HepG2 (cell line): ENCODE results near the gene AP5B1. TPM values are rescaled to one million over a fixed set of nuclear protein-coding genes. Genes with fewer than 3 reads are reported as not detected.

Source experiments
- AHR ChIP-seq: IDR thresholded peaks from 2 replicates; pipeline ENCODE4 v1.6.1; 2018; ENCODE audit warnings: missing genetic modification reagents, missing compliant biosample characterization
- GATAD2A ChIP-seq: IDR thresholded peaks from 2 replicates; pipeline ENCODE4 v1.6.1; 2016
- HCFC1 ChIP-seq: fragments of 150-350 bp; IDR thresholded peaks from 2 replicates; pipeline ENCODE4 v1.6.1; 2014; ENCODE audit warnings: low read depth, low read length
- HHEX ChIP-seq: IDR thresholded peaks from 2 replicates; pipeline ENCODE4 v1.6.1; 2016; ENCODE audit warnings: control low read depth
- KDM5B ChIP-seq: sonication (generic); formaldehyde crosslinking; IDR thresholded peaks from 2 replicates; pipeline ENCODE4 v1.4.0; 2020; ENCODE audit warnings: missing genetic modification reagents, mild to moderate bottlenecking, borderline replicate concordance
- MTF1 ChIP-seq: sonication (generic); formaldehyde crosslinking; IDR thresholded peaks from 2 replicates; pipeline ENCODE4 v1.5.0; 2020; ENCODE audit warnings: missing genetic modification reagents
- MYC ChIP-seq: sonication (generic); formaldehyde crosslinking; IDR thresholded peaks from 2 replicates; pipeline ENCODE4 v1.9.0; 2021; ENCODE audit warnings: missing genetic modification reagents, borderline replicate concordance
- NCOA2 ChIP-seq: sonication (generic); formaldehyde crosslinking; IDR thresholded peaks from 2 replicates; pipeline ENCODE4 v1.8.0; 2022; ENCODE audit warnings: inconsistent platforms
- POLR2A ChIP-seq, 2 experiments: IDR thresholded peaks; 2 replicates each; pipeline ENCODE4 v1.6.1; 2011; ENCODE audit warnings: low read depth in 2 of 2, low read length in 2 of 2, mild to moderate bottlenecking in 1 of 2, moderate library complexity in 1 of 2; ENCODE audit not compliant: insufficient read depth in 1 of 2
- SALL1 ChIP-seq: sonication (generic); formaldehyde crosslinking; IDR thresholded peaks from 2 replicates; pipeline ENCODE4 v1.8.0; 2022; ENCODE audit warnings: mild to moderate bottlenecking, missing genetic modification reagents
- SMAD9 ChIP-seq: sonication (generic); formaldehyde crosslinking; IDR thresholded peaks from 2 replicates; pipeline ENCODE4 v1.5.1; 2020; ENCODE audit warnings: mild to moderate bottlenecking, missing genetic modification reagents
- ZBTB38 ChIP-seq: sonication (generic); formaldehyde crosslinking; IDR thresholded peaks from 2 replicates; pipeline ENCODE4 v1.5.1; 2020; ENCODE audit warnings: mild to moderate bottlenecking, missing genetic modification reagents
- ZC3H13 ChIP-seq: sonication (generic); formaldehyde crosslinking; IDR thresholded peaks from 2 replicates; pipeline ENCODE4 v1.8.1; 2023; ENCODE audit warnings: mild to moderate bottlenecking, missing genetic modification reagents, moderate library complexity
- ZNF644 ChIP-seq: IDR thresholded peaks from 2 replicates; pipeline ENCODE4 v1.6.1; 2016; ENCODE audit warnings: low read depth
- polyA plus RNA-seq, 8 experiments: library from polyadenylated mRNA; depleted of rRNA in 3 of 8; stranded (reverse) in 7 of 8; unstranded in 1 of 8; fragments of >200 nt; fragmentation: Illumina TruSeq in 4 of 8; extraction: Trizol in 4 of 8; gene quantifications; 2 replicates each; pipeline versions ENCODE4 v1.2.1 to v1.2.3, GENCODE V29; 2011 to 2016; ENCODE audit warnings: low read depth in 4 of 8, missing spikeins in 1 of 8, mixed read lengths in 1 of 8; ENCODE audit not compliant: insufficient read depth in 1 of 8
- total RNA-seq, 5 experiments: library from RNA; depleted of rRNA; stranded (reverse); fragments of >200 nt; fragmentation: Illumina TruSeq; extraction: Trizol; gene quantifications; 2 replicates each; pipeline ENCODE4 v1.2.3, GENCODE V29; 2016; ENCODE audit warnings: low read depth in 1 of 5
- TF ChIP-seq, protein P1 (sequence below): IDR thresholded peaks from 2 replicates; pipeline ENCODE4 v1.6.1; 2018; ENCODE audit warnings: missing genetic modification reagents, mild to moderate bottlenecking, missing compliant biosample characterization
- TF ChIP-seq, protein P2 (sequence below): sonication (generic); formaldehyde crosslinking; IDR thresholded peaks from 2 replicates; pipeline ENCODE4 v1.4.0; 2020; ENCODE audit warnings: missing genetic modification reagents, mild to moderate bottlenecking, borderline replicate concordance
- TF ChIP-seq, protein P3 (sequence below): sonication (generic); formaldehyde crosslinking; conservative IDR thresholded peaks from 2 replicates; pipeline ENCODE4 v1.4.0; 2020; ENCODE audit warnings: missing genetic modification reagents
- TF ChIP-seq, protein P4 (sequence below): sonication (generic); formaldehyde crosslinking; IDR thresholded peaks from 2 replicates; pipeline ENCODE4 v1.8.0; 2022; ENCODE audit warnings: missing genetic modification reagents, mild to moderate bottlenecking, borderline replicate concordance
- TF ChIP-seq, protein P5 (sequence below): sonication (generic); formaldehyde crosslinking; IDR thresholded peaks from 2 replicates; pipeline ENCODE4 v1.5.1; 2020; ENCODE audit warnings: mild to moderate bottlenecking, missing genetic modification reagents
- TF ChIP-seq, protein P6 (sequence below): sonication (generic); formaldehyde crosslinking; IDR thresholded peaks from 2 replicates; pipeline ENCODE4 v1.5.0; 2020; ENCODE audit warnings: mild to moderate bottlenecking, missing genetic modification reagents, borderline replicate concordance

AP5B1 gene
- total and polyA plus RNA-seq, 2 of the 13 experiments (the other 11 are each of a cell fraction or from before 2014, with no cell fraction given), result 1.7 to 4.4 TPM

DNA sequence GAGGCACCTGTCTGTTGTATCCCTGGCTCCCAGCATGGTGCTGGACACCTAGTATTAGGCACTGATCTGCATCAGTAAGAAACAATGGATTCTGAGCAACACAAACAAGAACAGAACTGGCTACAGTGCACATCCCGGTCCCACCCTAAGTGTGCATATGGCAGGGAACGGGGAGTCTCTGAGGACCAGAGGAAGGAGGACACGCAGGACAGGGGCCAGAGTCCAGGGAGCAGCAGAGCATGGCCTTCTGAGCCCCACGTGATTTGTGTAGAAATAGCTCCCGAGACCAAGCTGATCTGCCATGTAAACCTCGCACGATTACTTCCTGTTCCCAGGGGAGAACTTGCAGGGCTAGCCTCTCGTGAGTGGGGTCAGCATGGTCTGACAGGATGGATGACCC lies 40.3 kb upstream of the AP5B1 start (continued):
- no peak for TF ChIP-seq ZC3H13
- no peak for TF ChIP-seq MTF1
- no peak for TF ChIP-seq NCOA2 (CRISPR knock-in tag)
- TF ChIP-seq, protein P1, sequence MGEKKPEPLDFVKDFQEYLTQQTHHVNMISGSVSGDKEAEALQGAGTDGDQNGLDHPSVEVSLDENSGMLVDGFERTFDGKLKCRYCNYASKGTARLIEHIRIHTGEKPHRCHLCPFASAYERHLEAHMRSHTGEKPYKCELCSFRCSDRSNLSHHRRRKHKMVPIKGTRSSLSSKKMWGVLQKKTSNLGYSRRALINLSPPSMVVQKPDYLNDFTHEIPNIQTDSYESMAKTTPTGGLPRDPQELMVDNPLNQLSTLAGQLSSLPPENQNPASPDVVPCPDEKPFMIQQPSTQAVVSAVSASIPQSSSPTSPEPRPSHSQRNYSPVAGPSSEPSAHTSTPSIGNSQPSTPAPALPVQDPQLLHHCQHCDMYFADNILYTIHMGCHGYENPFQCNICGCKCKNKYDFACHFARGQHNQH (CRISPR knock-in tag), result no peak
- TF ChIP-seq, protein P2, sequence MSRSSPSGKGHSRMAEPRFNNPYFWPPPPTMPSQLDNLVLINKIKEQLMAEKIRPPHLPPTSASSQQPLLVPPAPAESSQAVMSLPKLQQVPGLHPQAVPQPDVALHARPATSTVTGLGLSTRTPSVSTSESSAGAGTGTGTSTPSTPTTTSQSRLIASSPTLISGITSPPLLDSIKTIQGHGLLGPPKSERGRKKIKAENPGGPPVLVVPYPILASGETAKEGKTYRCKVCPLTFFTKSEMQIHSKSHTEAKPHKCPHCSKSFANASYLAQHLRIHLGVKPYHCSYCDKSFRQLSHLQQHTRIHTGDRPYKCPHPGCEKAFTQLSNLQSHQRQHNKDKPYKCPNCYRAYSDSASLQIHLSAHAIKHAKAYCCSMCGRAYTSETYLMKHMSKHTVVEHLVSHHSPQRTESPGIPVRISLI (CRISPR knock-in tag), result no peak
- TF ChIP-seq KDM5B (CRISPR knock-in tag), result 0 out of 2 replicates have a peak, but pooled peaks have one; percentile 36
- TF ChIP-seq, protein P3, sequence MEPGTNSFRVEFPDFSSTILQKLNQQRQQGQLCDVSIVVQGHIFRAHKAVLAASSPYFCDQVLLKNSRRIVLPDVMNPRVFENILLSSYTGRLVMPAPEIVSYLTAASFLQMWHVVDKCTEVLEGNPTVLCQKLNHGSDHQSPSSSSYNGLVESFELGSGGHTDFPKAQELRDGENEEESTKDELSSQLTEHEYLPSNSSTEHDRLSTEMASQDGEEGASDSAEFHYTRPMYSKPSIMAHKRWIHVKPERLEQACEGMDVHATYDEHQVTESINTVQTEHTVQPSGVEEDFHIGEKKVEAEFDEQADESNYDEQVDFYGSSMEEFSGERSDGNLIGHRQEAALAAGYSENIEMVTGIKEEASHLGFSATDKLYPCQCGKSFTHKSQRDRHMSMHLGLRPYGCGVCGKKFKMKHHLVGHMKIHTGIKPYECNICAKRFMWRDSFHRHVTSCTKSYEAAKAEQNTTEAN (CRISPR knock-in tag), result no peak
- no peak for TF ChIP-seq POLR2A (IDR thresholded peaks at IDR 0.05; ENCODE audit: insufficient read depth in 1 of 2, low read depth in 2 of 2, low read length in 2 of 2)
- TF ChIP-seq AHR, result no peak
- TF ChIP-seq GATAD2A, result peak; percentile 58
- TF ChIP-seq, protein P4, sequence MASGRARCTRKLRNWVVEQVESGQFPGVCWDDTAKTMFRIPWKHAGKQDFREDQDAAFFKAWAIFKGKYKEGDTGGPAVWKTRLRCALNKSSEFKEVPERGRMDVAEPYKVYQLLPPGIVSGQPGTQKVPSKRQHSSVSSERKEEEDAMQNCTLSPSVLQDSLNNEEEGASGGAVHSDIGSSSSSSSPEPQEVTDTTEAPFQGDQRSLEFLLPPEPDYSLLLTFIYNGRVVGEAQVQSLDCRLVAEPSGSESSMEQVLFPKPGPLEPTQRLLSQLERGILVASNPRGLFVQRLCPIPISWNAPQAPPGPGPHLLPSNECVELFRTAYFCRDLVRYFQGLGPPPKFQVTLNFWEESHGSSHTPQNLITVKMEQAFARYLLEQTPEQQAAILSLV (CRISPR knock-in tag), result no peak
- peak; percentile 62 for TF ChIP-seq MYC (CRISPR knock-in tag)
- TF ChIP-seq, protein P5, sequence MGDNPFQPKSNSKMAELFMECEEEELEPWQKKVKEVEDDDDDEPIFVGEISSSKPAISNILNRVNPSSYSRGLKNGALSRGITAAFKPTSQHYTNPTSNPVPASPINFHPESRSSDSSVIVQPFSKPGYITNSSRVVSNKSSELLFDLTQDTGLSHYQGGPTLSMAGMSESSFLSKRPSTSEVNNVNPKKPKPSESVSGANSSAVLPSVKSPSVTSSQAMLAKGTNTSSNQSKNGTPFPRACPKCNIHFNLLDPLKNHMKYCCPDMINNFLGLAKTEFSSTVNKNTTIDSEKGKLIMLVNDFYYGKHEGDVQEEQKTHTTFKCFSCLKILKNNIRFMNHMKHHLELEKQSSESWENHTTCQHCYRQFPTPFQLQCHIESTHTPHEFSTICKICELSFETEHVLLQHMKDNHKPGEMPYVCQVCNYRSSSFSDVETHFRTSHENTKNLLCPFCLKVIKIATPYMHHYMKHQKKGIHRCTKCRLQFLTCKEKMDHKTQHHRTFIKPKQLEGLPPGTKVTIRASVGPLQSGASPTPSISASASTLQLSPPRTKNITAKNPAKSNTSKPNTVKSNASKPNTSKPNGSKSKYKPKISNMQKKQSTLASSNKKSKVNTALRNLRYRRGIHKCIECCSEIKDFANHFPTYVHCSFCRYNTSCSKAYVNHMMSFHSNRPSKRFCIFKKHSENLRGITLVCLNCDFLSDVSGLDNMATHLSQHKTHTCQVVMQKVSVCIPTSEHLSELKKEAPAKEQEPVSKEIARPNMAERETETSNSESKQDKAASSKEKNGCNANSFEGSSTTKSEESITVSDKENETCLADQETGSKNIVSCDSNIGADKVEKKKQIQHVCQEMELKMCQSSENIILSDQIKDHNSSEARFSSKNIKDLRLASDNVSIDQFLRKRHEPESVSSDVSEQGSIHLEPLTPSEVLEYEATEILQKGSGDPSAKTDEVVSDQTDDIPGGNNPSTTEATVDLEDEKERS (CRISPR knock-in tag), result no peak
- TF ChIP-seq, protein P6, sequence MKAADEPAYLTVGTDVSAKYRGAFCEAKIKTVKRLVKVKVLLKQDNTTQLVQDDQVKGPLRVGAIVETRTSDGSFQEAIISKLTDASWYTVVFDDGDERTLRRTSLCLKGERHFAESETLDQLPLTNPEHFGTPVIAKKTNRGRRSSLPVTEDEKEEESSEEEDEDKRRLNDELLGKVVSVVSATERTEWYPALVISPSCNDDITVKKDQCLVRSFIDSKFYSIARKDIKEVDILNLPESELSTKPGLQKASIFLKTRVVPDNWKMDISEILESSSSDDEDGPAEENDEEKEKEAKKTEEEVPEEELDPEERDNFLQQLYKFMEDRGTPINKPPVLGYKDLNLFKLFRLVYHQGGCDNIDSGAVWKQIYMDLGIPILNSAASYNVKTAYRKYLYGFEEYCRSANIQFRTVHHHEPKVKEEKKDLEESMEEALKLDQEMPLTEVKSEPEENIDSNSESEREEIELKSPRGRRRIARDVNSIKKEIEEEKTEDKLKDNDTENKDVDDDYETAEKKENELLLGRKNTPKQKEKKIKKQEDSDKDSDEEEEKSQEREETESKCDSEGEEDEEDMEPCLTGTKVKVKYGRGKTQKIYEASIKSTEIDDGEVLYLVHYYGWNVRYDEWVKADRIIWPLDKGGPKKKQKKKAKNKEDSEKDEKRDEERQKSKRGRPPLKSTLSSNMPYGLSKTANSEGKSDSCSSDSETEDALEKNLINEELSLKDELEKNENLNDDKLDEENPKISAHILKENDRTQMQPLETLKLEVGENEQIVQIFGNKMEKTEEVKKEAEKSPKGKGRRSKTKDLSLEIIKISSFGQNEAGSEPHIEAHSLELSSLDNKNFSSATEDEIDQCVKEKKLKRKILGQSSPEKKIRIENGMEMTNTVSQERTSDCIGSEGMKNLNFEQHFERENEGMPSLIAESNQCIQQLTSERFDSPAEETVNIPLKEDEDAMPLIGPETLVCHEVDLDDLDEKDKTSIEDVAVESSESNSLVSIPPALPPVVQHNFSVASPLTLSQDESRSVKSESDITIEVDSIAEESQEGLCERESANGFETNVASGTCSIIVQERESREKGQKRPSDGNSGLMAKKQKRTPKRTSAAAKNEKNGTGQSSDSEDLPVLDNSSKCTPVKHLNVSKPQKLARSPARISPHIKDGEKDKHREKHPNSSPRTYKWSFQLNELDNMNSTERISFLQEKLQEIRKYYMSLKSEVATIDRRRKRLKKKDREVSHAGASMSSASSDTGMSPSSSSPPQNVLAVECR (CRISPR knock-in tag), result peak; percentile 32; the same call in 1 of the 2 replicates
- peak; percentile 80 for TF ChIP-seq SALL1
- TF ChIP-seq SMAD9 (CRISPR knock-in tag), result no peak
- TF ChIP-seq HHEX, result no peak
- 0 out of 2 replicates have a peak, but pooled peaks have one; percentile 56 for TF ChIP-seq ZNF644 (CRISPR knock-in tag)
- no peak for TF ChIP-seq HCFC1
- no peak for TF ChIP-seq ZBTB38 (CRISPR knock-in tag)
